ENCODE data around the gene DISP3.

The DISP3 gene

GRCh38 chr1:11481019-11481418, 2.1 kb downstream of the DISP3 start:
- no peaks in the 10 kb centered on the region for H3K9me3 ChIP-seq (replicated peaks; ENCODE audit: low read length)
- peaks cover 57% of the 10 kb centered on the region for H3K27me3 ChIP-seq (ENCODE audit: control insufficient read depth, insufficient read depth, low read length)
- H3K4me2 ChIP-seq (ENCODE audit: low read length): no peak overlapping the region
- H3K4me1 ChIP-seq (ENCODE audit: control insufficient read depth, insufficient read depth, low read length): no peaks in the 10 kb centered on the region
- no peaks in the 10 kb centered on the region for H3K36me3 ChIP-seq (ENCODE audit: insufficient read depth, low read length)
- H3K4me3 ChIP-seq (ENCODE audit: low read length): no peak overlapping the region
- no peak overlapping the region for H3K9ac ChIP-seq (ENCODE audit: low read depth, low read length)

GRCh38 chr1:11482198-11482597, 3.2 kb downstream of the DISP3 start:
- H3K36me3 ChIP-seq (ENCODE audit: insufficient read depth, low read length): no peaks in the 10 kb centered on the region
- H3K9ac ChIP-seq (ENCODE audit: low read depth, low read length): no peak overlapping the region
- H3K4me2 ChIP-seq (ENCODE audit: low read length): no peak overlapping the region
- H3K4me1 ChIP-seq (ENCODE audit: control insufficient read depth, insufficient read depth, low read length): no peaks in the 10 kb centered on the region
- H3K27me3 ChIP-seq (ENCODE audit: control insufficient read depth, insufficient read depth, low read length): peaks cover 62% of the 10 kb centered on the region
- H3K9me3 ChIP-seq (replicated peaks; ENCODE audit: low read length): no peaks in the 10 kb centered on the region
- no peak overlapping the region for H3K4me3 ChIP-seq (ENCODE audit: low read length)

GRCh38 chr1:11482701-11483479, 3.9 kb downstream of the DISP3 start:
- Histone ChIP-seq H3K4me3 (ENCODE audit: low read length) (no peak overlapping the region), H3K4me2 (ENCODE audit: low read length) (no peak overlapping the region), H3K4me1 (ENCODE audit: control insufficient read depth, insufficient read depth, low read length) (no peaks in the 10 kb centered on the region), H3K9ac (ENCODE audit: low read depth, low read length) (no peak overlapping the region), H3K36me3 (ENCODE audit: insufficient read depth, low read length) (no peaks in the 10 kb centered on the region), H3K27me3 (ENCODE audit: control insufficient read depth, insufficient read depth, low read length) (peaks cover 64% of the 10 kb centered on the region), H3K9me3 (replicated peaks; ENCODE audit: low read length) (no peaks in the 10 kb centered on the region)

GRCh38 chr1:11483581-11484320, 4.8 kb downstream of the DISP3 start:
- H3K9ac ChIP-seq (ENCODE audit: low read depth, low read length): no peak overlapping the region
- H3K9me3 ChIP-seq (replicated peaks; ENCODE audit: low read length): no peaks in the 10 kb centered on the region
- H3K27me3 ChIP-seq (ENCODE audit: control insufficient read depth, insufficient read depth, low read length): peaks cover 71% of the 10 kb centered on the region
- no peak overlapping the region for H3K4me3 ChIP-seq (ENCODE audit: low read length)
- no peaks in the 10 kb centered on the region for H3K36me3 ChIP-seq (ENCODE audit: insufficient read depth, low read length)
- H3K4me2 ChIP-seq (ENCODE audit: low read length): no peak overlapping the region
- no peaks in the 10 kb centered on the region for H3K4me1 ChIP-seq (ENCODE audit: control insufficient read depth, insufficient read depth, low read length)

- H3K4me3 ChIP-seq (ENCODE audit: low read length): no peak overlapping the region
- H3K27me3 ChIP-seq (ENCODE audit: control insufficient read depth, insufficient read depth, low read length): peaks cover 75% of the 10 kb centered on the region
- H3K4me1 ChIP-seq (ENCODE audit: control insufficient read depth, insufficient read depth, low read length): no peaks in the 10 kb centered on the region
Measured at GRCh38 chr1:11484321-11484655, 5.3 kb downstream of the DISP3 start.

GRCh38 chr1:11485191-11485590, 6.2 kb downstream of the DISP3 start:
- H3K9ac ChIP-seq (ENCODE audit: low read depth, low read length): no peak overlapping the region
- H3K27me3 ChIP-seq (ENCODE audit: control insufficient read depth, insufficient read depth, low read length): peaks cover 68% of the 10 kb centered on the region
- H3K4me2 ChIP-seq (ENCODE audit: low read length): no peak overlapping the region
- H3K4me1 ChIP-seq (ENCODE audit: control insufficient read depth, insufficient read depth, low read length): no peaks in the 10 kb centered on the region
- no peaks in the 10 kb centered on the region for H3K9me3 ChIP-seq (replicated peaks; ENCODE audit: low read length)
- H3K4me3 ChIP-seq (ENCODE audit: low read length): no peak overlapping the region
- no peaks in the 10 kb centered on the region for H3K36me3 ChIP-seq (ENCODE audit: insufficient read depth, low read length)

More at GRCh38 chr1:11484321-11484655, 5.3 kb downstream of the DISP3 start:
- Histone ChIP-seq H3K4me2 (ENCODE audit: low read length) (no peak overlapping the region), H3K9me3 (replicated peaks; ENCODE audit: low read length) (no peaks in the 10 kb centered on the region), H3K9ac (ENCODE audit: low read depth, low read length) (no peak overlapping the region), H3K36me3 (ENCODE audit: insufficient read depth, low read length) (no peaks in the 10 kb centered on the region)

- Histone ChIP-seq H3K4me2 (ENCODE audit: low read length) (no peak overlapping the region), H3K4me3 (ENCODE audit: low read length) (no peak overlapping the region), H3K36me3 (ENCODE audit: insufficient read depth, low read length) (no peaks in the 10 kb centered on the region), H3K4me1 (ENCODE audit: control insufficient read depth, insufficient read depth, low read length) (no peaks in the 10 kb centered on the region), H3K9me3 (replicated peaks; ENCODE audit: low read length) (no peaks in the 10 kb centered on the region), H3K27me3 (ENCODE audit: control insufficient read depth, insufficient read depth, low read length) (peaks cover 57% of the 10 kb centered on the region), H3K9ac (ENCODE audit: low read depth, low read length) (no peak overlapping the region)
Measured at GRCh38 chr1:11486231-11487009, 7.5 kb downstream of the DISP3 start.

- Histone ChIP-seq H3K36me3 (ENCODE audit: insufficient read depth, low read length) (no peaks in the 10 kb centered on the region), H3K9me3 (replicated peaks; ENCODE audit: low read length) (no peaks in the 10 kb centered on the region)
Measured at GRCh38 chr1:11487196-11487751, 8.3 kb downstream of the DISP3 start.

GRCh38 chr1:11488201-11488770, 9.3 kb downstream of the DISP3 start:
- Histone ChIP-seq H3K4me2 (ENCODE audit: low read length) (no peak overlapping the region), H3K9me3 (replicated peaks; ENCODE audit: low read length) (no peaks in the 10 kb centered on the region), H3K4me3 (ENCODE audit: low read length) (no peak overlapping the region), H3K4me1 (ENCODE audit: control insufficient read depth, insufficient read depth, low read length) (no peaks in the 10 kb centered on the region), H3K27me3 (ENCODE audit: control insufficient read depth, insufficient read depth, low read length) (peaks cover 45% of the 10 kb centered on the region), H3K9ac (ENCODE audit: low read depth, low read length) (no peak overlapping the region), H3K36me3 (ENCODE audit: insufficient read depth, low read length) (no peaks in the 10 kb centered on the region)

More at GRCh38 chr1:11487196-11487751, 8.3 kb downstream of the DISP3 start:
- Histone ChIP-seq H3K4me2 (ENCODE audit: low read length) (no peak overlapping the region), H3K9ac (ENCODE audit: low read depth, low read length) (no peak overlapping the region), H3K4me1 (ENCODE audit: control insufficient read depth, insufficient read depth, low read length) (no peaks in the 10 kb centered on the region), H3K27me3 (ENCODE audit: control insufficient read depth, insufficient read depth, low read length) (peaks cover 49% of the 10 kb centered on the region), H3K4me3 (ENCODE audit: low read length) (no peak overlapping the region)

GRCh38 chr1:11488966-11489625, 10.1 kb downstream of the DISP3 start:
- Histone ChIP-seq H3K4me2 (ENCODE audit: low read length) (no peak overlapping the region), H3K9me3 (replicated peaks; ENCODE audit: low read length) (no peaks in the 10 kb centered on the region), H3K4me1 (ENCODE audit: control insufficient read depth, insufficient read depth, low read length) (no peaks in the 10 kb centered on the region), H3K36me3 (ENCODE audit: insufficient read depth, low read length) (no peaks in the 10 kb centered on the region), H3K4me3 (ENCODE audit: low read length) (no peak overlapping the region), H3K27me3 (ENCODE audit: control insufficient read depth, insufficient read depth, low read length) (peaks cover 38% of the 10 kb centered on the region), H3K9ac (ENCODE audit: low read depth, low read length) (no peak overlapping the region)

Measured in skeletal muscle satellite cell (primary cell).